Measurements from ENCODE around the gene FBXW5.

Gene FBXW5

GRCh38 chr9:136902259-136902821, 42.2 kb downstream of the FBXW5 start:
- DNase-seq: no peak

DNA sequence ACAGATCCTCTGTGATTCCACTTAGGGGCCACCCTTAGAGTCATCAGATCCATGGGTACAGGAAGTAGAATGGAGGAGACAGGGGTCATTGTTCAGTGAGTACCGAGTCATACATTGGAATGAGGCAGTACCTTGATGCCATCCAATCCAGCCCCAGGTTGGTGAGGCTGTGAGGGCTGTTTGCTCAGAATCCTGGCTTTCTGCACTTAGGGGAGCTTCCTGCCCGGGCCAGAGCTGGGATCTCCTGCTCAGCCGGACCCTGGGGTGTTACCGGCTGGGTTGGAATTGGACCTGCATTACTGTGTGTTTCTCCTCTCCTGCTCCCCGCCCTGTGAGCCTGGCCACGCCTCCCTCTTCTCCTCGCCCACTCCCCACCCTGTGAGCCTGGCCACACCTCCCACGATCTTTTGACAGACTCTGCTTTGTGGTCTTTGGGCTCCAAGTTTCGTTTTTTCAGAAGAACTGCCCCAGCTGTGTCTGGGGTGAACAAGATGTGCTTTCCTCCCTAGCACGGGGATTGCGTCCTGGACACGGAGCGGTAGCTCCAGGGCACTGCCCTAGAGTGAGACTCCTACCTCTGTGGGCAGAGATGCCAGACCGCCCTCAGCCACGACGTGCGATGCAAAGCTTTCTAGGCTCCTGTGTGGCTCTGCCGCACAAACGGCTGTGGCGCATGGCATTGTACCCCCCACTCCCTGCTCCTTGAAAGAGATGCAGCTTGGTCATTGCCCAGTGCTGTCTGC, 42.9 kb downstream of the FBXW5 start:
- DNase-seq: no peak

GRCh38 chr9:136900988-136901515, 43.5 kb downstream of the FBXW5 start:
- DNase-seq: no peak

GRCh38 chr9:136900556-136900955, 44.0 kb downstream of the FBXW5 start:
- no peak for DNase-seq

- DNase-seq: no peak
These were observed 45.3 kb downstream of the FBXW5 start for GRCh38 chr9:136899196-136899595.

DNA sequence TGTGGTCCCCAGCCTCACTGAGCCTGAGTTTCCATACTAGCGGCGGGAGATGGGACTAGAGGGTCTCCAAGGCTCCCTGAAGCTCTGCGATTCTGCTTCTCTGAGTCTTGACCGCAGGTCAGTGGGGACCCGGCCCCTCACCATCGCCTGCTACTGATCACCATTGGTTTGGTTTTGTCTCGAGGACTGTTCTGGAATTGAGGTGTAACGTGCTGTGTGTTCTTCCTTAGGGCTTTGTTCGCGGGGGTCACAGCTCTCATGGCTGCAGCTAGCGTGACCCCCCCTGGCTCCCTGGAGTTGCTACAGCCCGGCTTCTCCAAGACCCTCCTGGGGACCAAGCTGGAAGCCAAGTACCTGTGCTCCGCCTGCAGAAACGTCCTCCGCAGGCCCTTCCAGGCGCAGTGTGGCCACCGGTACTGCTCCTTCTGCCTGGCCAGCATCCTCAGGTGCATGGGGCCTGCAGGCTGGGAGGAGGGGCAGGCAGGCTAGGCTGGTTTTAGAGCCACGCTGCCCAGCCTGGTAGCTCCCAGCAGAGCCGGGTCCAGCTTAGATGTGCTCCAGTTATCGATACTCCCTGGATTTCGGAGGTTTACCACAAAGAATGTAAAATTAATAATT, 45.9 kb downstream of the FBXW5 start:
- DNase-seq: no peak

DNA sequence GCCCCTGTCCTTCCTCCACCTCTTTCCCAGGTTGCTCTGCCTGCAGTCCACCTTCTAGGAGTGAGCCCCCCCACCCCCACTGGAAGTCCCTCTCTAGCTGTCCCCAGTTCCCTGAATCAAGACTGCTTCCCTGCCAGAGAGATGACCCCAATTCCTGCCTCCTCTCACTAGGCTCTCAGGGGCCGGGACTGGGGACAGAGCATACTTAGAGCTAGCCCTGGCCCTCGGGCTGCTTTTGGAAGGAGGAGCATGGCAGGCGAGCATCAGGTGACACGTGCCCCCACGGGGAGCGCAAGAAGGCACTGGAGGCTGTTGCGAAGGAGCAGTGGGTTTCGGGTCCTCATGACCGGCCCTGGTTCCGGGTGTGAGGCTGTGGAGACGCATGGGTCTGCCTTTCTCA, 48.5 kb downstream of the FBXW5 start:
- DNase-seq: no peak

DNA sequence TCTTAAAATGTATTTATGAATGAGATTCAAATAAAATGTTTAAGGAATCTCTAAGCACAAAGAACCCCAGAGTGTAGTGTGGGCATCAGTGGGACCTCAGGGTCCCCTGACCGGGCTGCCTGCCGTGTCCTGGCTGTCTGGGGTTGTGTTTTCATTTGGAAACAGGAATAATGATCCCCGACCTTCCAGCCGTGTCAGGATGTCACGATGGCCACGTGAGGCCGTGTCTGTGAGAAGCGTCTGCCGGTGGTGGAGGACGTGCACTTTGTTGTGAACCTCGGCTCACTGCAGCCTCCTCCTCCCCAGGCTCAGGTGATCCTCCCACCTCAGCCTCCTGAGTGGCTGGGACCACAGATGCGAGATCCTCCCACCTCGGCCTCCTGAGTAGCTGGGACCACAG, 53.9 kb downstream of the FBXW5 start:
- DNase-seq: no peak
